Measurements from ENCODE around the gene MLH3. TPM values are rescaled to one million over a fixed set of nuclear protein-coding genes. Genes with fewer than 3 reads are reported as not detected.

Gene MLH3
- total RNA-seq, 2 experiments from 2014 or later, result 17.0 to 17.3 TPM

DNA sequence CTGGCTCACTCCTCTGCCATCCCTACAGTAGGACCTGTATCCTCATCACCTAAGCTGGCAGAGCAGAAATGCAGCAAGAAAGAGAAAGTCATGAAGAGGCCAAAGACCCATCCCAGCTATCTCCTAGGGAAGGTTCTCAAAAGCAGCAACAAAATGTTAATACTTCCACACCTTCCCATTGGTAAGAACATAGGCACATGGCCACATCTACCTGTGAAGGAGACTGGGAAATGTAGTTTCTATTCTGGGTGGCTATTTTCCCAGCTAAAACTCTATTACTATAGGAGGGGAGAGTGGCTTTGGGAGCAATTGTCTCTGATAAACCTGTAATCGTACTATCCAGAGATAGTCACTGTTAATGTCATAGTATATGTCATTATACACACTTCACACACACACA lies 62.3 kb downstream of the MLH3 start:
- Mint-ChIP-seq H3K4me1 (no peaks in the 10 kb centered on the region), H3K9me3 (no peaks in the 10 kb centered on the region), H3K4me3 (no peak overlapping the region), H3K27me3 (peaks cover 1% of the 10 kb centered on the region), H3K36me3 (ENCODE audit: low read depth) (no peaks in the 10 kb centered on the region), H3K27ac (no peak overlapping the region)
- no peak for DNase-seq
- ChIA-PET POLR2A (no interaction called here), CTCF (interaction anchor here (1.2 kb wide), 1 partner anchor 38 kb away, joined by 3 read pairs; no protein-coding TSS in a partner anchor)

DNA sequence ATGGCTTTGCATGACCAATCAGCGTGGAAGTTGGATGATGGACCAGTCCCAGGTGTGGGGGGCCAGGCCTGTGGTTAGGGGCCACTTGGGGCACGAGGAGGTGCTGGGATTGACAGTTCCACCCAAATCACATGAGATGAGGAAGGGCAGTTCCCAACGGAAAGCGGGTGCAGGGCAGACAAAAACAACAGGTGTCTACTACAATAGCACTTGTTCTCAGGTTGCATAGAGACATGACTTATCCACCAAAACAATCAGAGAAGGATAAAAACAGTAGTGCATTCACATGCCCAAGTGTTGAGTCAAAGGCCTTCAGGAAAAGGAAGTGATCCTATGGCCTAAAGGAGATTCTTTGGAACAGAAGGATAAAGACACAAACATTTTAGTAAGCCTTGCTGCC lies 63.1 kb downstream of the MLH3 start:
- Mint-ChIP-seq H3K27ac (no peak overlapping the region), H3K36me3 (ENCODE audit: low read depth) (no peaks in the 10 kb centered on the region), H3K27me3 (peaks cover 1% of the 10 kb centered on the region), H3K4me1 (no peaks in the 10 kb centered on the region), H3K4me3 (no peak overlapping the region), H3K9me3 (no peaks in the 10 kb centered on the region)
- POLR2A ChIA-PET, result no interaction called here
- CTCF ChIA-PET, result no interaction called here
- DNase-seq, result no peak

- Mint-ChIP-seq H3K27me3 (peaks cover 1% of the 10 kb centered on the region), H3K27ac (no peak overlapping the region), H3K4me1 (no peaks in the 10 kb centered on the region), H3K4me3 (no peak overlapping the region), H3K9me3 (no peaks in the 10 kb centered on the region), H3K36me3 (ENCODE audit: low read depth) (no peaks in the 10 kb centered on the region)
- ChIA-PET CTCF (no interaction called here), POLR2A (no interaction called here)
- DNase-seq, result no peak
Observed at GRCh38 chr14:74985806-74986205, 65.5 kb downstream of the MLH3 start.

GRCh38 chr14:74985028-74985310 lies 66.3 kb downstream of the MLH3 start:
- no peaks in the 10 kb centered on the region for H3K36me3 Mint-ChIP-seq (ENCODE audit: low read depth)

GRCh38 chr14:74984236-74985027 lies 66.8 kb downstream of the MLH3 start:
- CTCF ChIA-PET, result interaction anchor here (0.7 to 1.4 kb wide), 4 partner anchors 13 to 494 kb away, joined by 3 to 4 read pairs (median 3); no protein-coding TSS in a partner anchor
- POLR2A ChIA-PET, result no interaction called here
- H3K9me3 Mint-ChIP-seq, result no peaks in the 10 kb centered on the region
- H3K27me3 Mint-ChIP-seq, result no peaks in the 10 kb centered on the region
- H3K27ac Mint-ChIP-seq, result no peak overlapping the region
- no peak overlapping the region for H3K4me3 Mint-ChIP-seq
- no peaks in the 10 kb centered on the region for H3K36me3 Mint-ChIP-seq (ENCODE audit: low read depth)
- no peak for DNase-seq
- H3K4me1 Mint-ChIP-seq, result no peaks in the 10 kb centered on the region

More at GRCh38 chr14:74985028-74985310, 66.3 kb downstream of the MLH3 start:
- POLR2A ChIA-PET, result no interaction called here
- DNase-seq, result no peak
- H3K9me3 Mint-ChIP-seq, result no peaks in the 10 kb centered on the region
- CTCF ChIA-PET, result no interaction called here
- no peak overlapping the region for H3K27ac Mint-ChIP-seq
- no peaks in the 10 kb centered on the region for H3K27me3 Mint-ChIP-seq
- no peaks in the 10 kb centered on the region for H3K4me1 Mint-ChIP-seq
- no peak overlapping the region for H3K4me3 Mint-ChIP-seq

DNA sequence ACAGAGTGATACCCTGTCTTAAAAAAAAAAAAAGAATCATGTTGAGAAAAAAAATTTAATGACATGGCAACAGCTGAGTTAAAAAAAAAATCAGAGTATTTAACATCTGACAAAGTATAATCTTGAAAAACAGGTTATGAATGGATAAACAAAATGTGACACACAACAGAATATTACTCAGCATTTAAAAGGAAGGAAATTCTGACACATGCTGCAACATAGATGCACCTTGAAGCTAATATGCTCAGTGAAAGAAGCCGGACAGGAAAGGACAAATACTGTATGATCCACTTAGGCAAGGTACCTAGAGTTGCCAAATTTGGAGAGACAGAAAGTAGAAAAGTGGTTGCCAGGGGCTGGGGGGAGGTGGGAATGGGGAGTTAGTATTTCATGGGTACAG lies 67.9 kb downstream of the MLH3 start:
- H3K4me3 Mint-ChIP-seq, result no peak overlapping the region
- POLR2A ChIA-PET, result no interaction called here

DNA sequence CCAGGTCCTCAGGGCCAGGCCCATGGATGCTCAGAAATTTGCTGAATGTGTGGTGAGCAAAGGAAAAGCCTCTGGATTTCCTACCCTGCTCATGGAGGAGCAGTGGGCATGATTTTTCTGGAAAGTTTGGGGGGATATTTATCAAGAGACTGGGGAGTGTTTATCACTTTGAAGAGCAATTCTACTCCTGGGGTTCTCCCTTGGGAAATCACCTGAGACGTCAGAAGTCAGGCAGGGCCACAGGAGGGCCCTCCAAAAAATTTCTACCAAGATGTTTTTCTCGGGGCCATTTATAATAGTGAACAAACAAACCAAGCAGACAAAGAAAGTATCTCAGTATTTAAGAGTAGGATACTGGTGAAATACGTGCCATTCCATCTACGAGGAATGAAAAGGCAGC lies 68.6 kb downstream of the MLH3 start:
- H3K4me1 Mint-ChIP-seq, result no peaks in the 10 kb centered on the region
- DNase-seq, result no peak
- H3K4me3 Mint-ChIP-seq, result no peak overlapping the region
- no peak overlapping the region for H3K27ac Mint-ChIP-seq
- no peaks in the 10 kb centered on the region for H3K27me3 Mint-ChIP-seq
- ChIA-PET CTCF (interaction anchor here (0.9 to 1.6 kb wide), 2 partner anchors 11 to 27 kb away, joined by 3 read pairs; partner anchors contain the start of gene PGF), POLR2A (no interaction called here)
- H3K36me3 Mint-ChIP-seq (ENCODE audit: low read depth), result no peaks in the 10 kb centered on the region
- H3K9me3 Mint-ChIP-seq, result no peaks in the 10 kb centered on the region

More for the DNA sequence above, 67.9 kb downstream of the MLH3 start:
- Mint-ChIP-seq H3K36me3 (ENCODE audit: low read depth) (no peaks in the 10 kb centered on the region), H3K27me3 (no peaks in the 10 kb centered on the region), H3K9me3 (no peaks in the 10 kb centered on the region), H3K4me1 (no peaks in the 10 kb centered on the region), H3K27ac (no peak overlapping the region)
- DNase-seq, result no peak
- CTCF ChIA-PET, result interaction anchor here (0.7 to 1.6 kb wide), 6 partner anchors 12 to 493 kb away, joined by 3 to 4 read pairs (median 3); partner anchors contain the start of gene PGF

DNA sequence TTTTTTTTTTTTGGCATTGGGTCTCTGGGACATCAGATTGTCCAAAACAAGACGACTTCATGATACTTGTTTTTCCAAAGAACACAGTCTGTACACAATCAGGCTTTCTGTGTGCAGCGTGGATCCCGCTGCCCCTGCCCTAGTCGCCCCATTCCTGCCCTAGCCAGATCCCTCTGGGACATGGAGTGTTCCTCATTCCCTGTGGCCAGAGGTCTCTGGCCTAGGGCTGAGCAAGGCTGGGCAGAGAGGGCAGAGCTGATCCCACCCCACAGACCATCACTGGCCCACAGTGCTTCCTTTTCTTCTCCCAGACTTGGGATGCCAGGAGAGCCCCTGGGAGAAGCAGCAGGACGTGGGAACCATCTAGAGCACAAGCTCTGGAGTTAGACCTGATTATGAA lies 69.4 kb downstream of the MLH3 start:
- CTCF ChIA-PET, result interaction anchor here (0.6 to 1.6 kb wide), 5 partner anchors 10 to 832 kb away, joined by 3 to 4 read pairs (median 3); no protein-coding TSS in a partner anchor
- no peaks in the 10 kb centered on the region for H3K27me3 Mint-ChIP-seq
- no peaks in the 10 kb centered on the region for H3K4me1 Mint-ChIP-seq
- no peaks in the 10 kb centered on the region for H3K36me3 Mint-ChIP-seq (ENCODE audit: low read depth)
- no peak overlapping the region for H3K27ac Mint-ChIP-seq
- DNase-seq, result no peak
- POLR2A ChIA-PET, result no interaction called here
- no peak overlapping the region for H3K4me3 Mint-ChIP-seq
- H3K9me3 Mint-ChIP-seq, result no peaks in the 10 kb centered on the region

DNA sequence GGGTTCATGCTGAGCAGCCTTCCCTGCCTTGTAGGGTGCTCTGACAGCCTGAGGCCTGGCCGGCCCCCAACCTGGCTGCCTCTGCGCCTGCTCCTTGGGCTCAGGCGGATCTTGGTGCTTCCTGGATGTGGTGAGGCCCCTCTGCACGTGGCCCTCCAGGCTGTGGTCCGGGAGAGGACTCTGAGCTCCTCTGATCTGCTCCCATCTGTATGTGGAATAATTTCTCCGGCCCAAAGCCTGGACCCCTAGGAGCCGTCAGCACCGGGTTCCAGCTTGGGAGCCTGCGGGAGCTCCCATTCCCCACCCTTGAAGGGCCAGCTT lies 69.8 kb downstream of the MLH3 start:
- Mint-ChIP-seq H3K4me3 (no peak overlapping the region), H3K27ac (no peak overlapping the region), H3K27me3 (no peaks in the 10 kb centered on the region), H3K36me3 (ENCODE audit: low read depth) (no peaks in the 10 kb centered on the region), H3K9me3 (no peaks in the 10 kb centered on the region), H3K4me1 (no peaks in the 10 kb centered on the region)
- no peak for DNase-seq
- CTCF ChIA-PET, result interaction anchor here (0.6 to 1.0 kb wide), 4 partner anchors 11 to 832 kb away, joined by 3 to 4 read pairs (median 3); no protein-coding TSS in a partner anchor
- POLR2A ChIA-PET, result no interaction called here

DNA sequence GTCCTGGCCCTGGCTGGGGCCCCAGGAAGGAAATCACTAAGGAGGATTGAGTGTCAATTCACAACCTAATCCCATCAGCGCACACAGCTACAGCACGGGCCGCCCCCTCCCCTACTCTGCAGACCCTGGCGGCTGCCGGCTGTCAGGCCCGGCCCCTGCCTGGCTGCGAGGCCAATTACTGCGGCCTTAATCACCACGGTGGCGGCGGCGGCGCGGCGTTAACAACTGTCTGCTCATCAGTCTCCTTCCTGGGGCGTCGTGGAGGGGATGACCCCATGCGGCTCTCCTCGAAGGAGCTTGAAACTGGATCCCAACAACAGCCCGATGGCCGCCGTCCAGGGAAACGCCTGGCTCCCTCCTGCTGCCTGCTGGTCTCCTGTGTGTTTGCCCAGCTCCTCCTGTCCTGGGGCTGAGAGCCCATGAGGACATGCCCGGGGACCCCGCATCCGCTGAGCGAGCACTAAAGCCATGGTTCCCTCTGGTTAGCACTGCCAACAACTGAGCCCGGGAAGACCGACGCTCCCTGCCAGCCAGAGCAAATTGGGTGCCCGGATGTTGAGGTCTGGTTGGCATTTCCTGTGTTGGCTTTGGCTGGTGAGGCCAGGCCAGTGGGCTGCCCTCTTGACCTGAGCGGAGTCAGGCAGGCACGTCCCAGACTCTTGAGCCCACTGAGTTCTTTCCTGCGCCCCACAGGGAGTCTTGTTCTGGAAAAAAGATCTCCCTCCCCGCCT lies 70.4 kb downstream of the MLH3 start:
- POLR2A ChIA-PET, result no interaction called here
- Mint-ChIP-seq H3K4me1 (no peaks in the 10 kb centered on the region), H3K9me3 (no peaks in the 10 kb centered on the region), H3K36me3 (ENCODE audit: low read depth) (no peaks in the 10 kb centered on the region), H3K27ac (no peak overlapping the region), H3K27me3 (no peaks in the 10 kb centered on the region), H3K4me3 (no peak overlapping the region)
- DNase-seq, result no peak
- CTCF ChIA-PET, result interaction anchor here (0.6 to 1.6 kb wide), 5 partner anchors 107 to 662 kb away, joined by 3 to 4 read pairs (median 3); no protein-coding TSS in a partner anchor

GRCh38 chr14:74980398-74980730 lies 70.9 kb downstream of the MLH3 start:
- no peak for DNase-seq
- no peaks in the 10 kb centered on the region for H3K9me3 Mint-ChIP-seq
- H3K27me3 Mint-ChIP-seq, result no peaks in the 10 kb centered on the region
- no peak overlapping the region for H3K4me3 Mint-ChIP-seq
- H3K36me3 Mint-ChIP-seq (ENCODE audit: low read depth), result no peaks in the 10 kb centered on the region
- no peaks in the 10 kb centered on the region for H3K4me1 Mint-ChIP-seq
- ChIA-PET CTCF (interaction anchor here (0.9 to 1.6 kb wide), 3 partner anchors 108 to 125 kb away, joined by 3 to 4 read pairs (median 3); no protein-coding TSS in a partner anchor), POLR2A (no interaction called here)
- no peak overlapping the region for H3K27ac Mint-ChIP-seq

- H3K27ac Mint-ChIP-seq, result no peak overlapping the region
- CTCF ChIA-PET, result interaction anchor here (1.1 to 1.6 kb wide), 2 partner anchors 108 to 119 kb away, joined by 3 to 4 read pairs; no protein-coding TSS in a partner anchor
- no peak for DNase-seq
- no peaks in the 10 kb centered on the region for H3K4me1 Mint-ChIP-seq
- no peaks in the 10 kb centered on the region for H3K27me3 Mint-ChIP-seq
- H3K9me3 Mint-ChIP-seq, result no peaks in the 10 kb centered on the region
- POLR2A ChIA-PET, result no interaction called here
- H3K36me3 Mint-ChIP-seq (ENCODE audit: low read depth), result no peaks in the 10 kb centered on the region
- no peak overlapping the region for H3K4me3 Mint-ChIP-seq
Observed at GRCh38 chr14:74979442-74980397, 71.5 kb downstream of the MLH3 start.

DNA sequence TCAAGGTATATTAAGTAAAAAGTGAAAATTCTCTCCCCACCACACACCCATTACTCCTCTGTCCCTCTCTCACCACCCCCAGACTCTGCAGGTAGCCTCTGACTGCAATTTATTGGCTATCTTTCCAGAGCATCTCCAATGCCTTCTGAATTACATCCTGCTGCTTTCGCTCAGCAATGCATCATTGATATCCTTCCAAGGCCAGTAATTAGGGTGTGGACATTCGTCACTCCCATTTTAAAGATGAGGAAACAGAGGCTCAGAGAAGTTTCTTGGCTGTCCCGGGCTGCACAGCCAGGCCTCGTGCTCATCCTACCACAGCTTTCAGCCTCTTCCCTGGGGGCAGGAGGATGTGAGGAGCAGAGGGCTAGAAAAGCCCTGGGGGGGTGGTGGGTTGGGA lies 72.2 kb downstream of the MLH3 start:
- Mint-ChIP-seq H3K4me1 (peaks cover 2% of the 10 kb centered on the region), H3K36me3 (ENCODE audit: low read depth) (no peaks in the 10 kb centered on the region), H3K4me3 (no peak overlapping the region), H3K27ac (no peak overlapping the region), H3K9me3 (no peaks in the 10 kb centered on the region), H3K27me3 (no peaks in the 10 kb centered on the region)
- ChIA-PET CTCF (no interaction called here), POLR2A (no interaction called here)
- DNase-seq, result no peak
